ENCODE results near the gene RNASET2. TPM values are rescaled to one million over a fixed set of nuclear protein-coding genes. Genes with fewer than 3 reads are reported as not detected.

Gene RNASET2
- polyA plus RNA-seq, 6 donors from 2014 or later, result 472 to 744 (median 534) TPM

DNA sequence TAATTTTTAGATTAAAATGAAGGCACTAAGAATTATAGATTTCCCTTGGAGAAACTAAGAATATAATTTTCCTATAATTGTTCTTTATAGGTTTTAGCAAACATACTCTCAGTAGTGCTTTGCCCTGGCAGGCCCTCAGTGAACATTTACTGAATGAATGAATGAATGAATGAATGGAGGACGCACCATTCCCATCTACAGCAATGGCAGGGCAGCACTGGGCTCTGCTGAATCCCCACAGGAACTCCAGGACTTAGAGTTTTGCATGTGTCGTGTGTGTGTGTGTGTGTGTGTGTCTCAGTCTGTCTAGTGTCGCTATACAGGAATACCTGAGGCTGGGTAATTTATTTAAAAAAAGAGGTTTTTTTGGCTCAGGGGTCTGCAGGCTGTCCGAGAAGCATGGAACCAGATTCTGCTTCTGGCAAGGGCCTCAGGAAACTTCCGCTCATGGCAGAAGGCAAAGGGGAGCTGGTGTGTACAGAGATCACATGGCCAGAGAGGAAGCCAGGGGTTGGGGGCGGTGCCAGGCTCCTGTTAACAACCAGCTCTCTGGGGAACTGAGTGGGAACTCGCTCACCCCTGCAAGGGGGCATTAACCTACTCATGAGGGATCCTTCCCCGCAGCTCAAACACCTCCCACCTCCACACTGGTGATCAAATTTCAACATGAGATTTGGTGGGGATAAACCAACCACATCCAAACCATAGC lies 20.1 kb downstream of the RNASET2 start:
- ATAC-seq (ENCODE audit: low read depth in 2 of 2) (peak; percentile 87 to 93), DNase-seq (peak; percentile 32)
- no peaks in the 10 kb centered on the region for H3K27me3 Mint-ChIP-seq
- H3K27ac Mint-ChIP-seq, result peak overlapping the region; percentile 57 to 90 (median 78)
- no peaks in the 10 kb centered on the region for H3K9me3 Mint-ChIP-seq
- peaks cover 16 to 39% (median 29%) of the 10 kb centered on the region in 3 donors for H3K4me1 Mint-ChIP-seq
- peak overlapping the region in 4 of 8 donors; percentile 45 to 72 (median 48) for H3K4me3 Mint-ChIP-seq
- peaks cover 14 to 18% of the 10 kb centered on the region in 2 donors for H3K36me3 Mint-ChIP-seq

DNA sequence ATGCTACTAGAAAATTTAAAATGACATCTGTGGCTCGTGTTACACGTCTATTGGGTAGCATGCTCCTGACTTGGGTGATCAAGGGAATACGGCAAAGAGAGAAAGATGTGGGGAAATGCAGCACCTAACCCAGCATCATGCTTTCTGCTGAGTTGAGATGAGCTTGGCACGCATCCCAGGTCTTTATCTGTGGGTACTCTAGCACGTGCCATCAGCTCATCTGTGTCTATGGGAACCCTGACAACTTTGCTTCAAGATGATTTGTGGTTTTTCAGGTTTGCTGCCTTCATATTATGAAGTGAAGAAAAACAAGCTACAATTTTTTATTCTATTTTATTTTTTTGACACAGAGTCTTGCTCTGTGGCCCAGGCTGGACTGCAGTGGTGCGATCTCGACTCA lies 21.0 kb downstream of the RNASET2 start:
- H3K27me3 Mint-ChIP-seq, result no peaks in the 10 kb centered on the region
- ATAC-seq (ENCODE audit: low read depth in 2 of 2) (no peak), DNase-seq (no peak)
- peak overlapping the region in 1 of 8 donors; percentile 29 for H3K4me3 Mint-ChIP-seq
- H3K4me1 Mint-ChIP-seq, result peaks cover 20 to 48% (median 37%) of the 10 kb centered on the region in 3 donors
- H3K36me3 Mint-ChIP-seq, result peaks cover 15 to 18% of the 10 kb centered on the region in 2 donors
- H3K9me3 Mint-ChIP-seq, result no peaks in the 10 kb centered on the region
- peak overlapping the region in 2 of 6 donors; percentile 67 to 82 for H3K27ac Mint-ChIP-seq

DNA sequence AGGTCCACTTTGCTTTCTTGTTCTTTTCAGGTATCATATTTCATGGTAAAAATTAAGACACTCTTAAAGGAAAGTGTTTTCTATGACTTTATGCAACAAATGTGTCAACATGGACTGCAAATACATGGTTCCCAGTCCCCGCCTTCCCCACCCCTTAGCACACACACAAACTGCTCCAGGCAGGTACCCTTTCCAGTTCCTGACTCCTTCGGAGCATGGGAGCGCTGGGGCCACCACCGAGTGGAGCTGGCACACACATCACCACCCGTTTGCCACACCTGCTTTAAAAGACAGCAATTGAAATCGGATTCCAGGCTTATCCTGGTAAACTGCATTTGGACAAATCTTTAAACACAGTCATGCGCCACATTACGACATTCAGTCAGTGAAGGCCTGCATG lies 22.2 kb downstream of the RNASET2 start:
- no peak overlapping the region for H3K4me3 Mint-ChIP-seq
- ATAC-seq (ENCODE audit: low read depth in 2 of 2), result no peak
- DNase-seq, result no peak
- peaks cover 31 to 60% (median 49%) of the 10 kb centered on the region in 3 donors for H3K4me1 Mint-ChIP-seq
- peak overlapping the region in 2 of 6 donors; percentile 58 to 62 for H3K27ac Mint-ChIP-seq
- no peaks in the 10 kb centered on the region for H3K9me3 Mint-ChIP-seq
- peaks cover 15 to 25% of the 10 kb centered on the region in 2 donors for H3K36me3 Mint-ChIP-seq
- H3K27me3 Mint-ChIP-seq, result no peaks in the 10 kb centered on the region

GRCh38 chr6:166933396-166933795 lies 23.0 kb downstream of the RNASET2 start:
- peaks cover 17 to 23% of the 10 kb centered on the region in 2 donors for H3K36me3 Mint-ChIP-seq
- H3K9me3 Mint-ChIP-seq, result no peaks in the 10 kb centered on the region
- no peak overlapping the region for H3K4me3 Mint-ChIP-seq
- no peaks in the 10 kb centered on the region for H3K27me3 Mint-ChIP-seq
- DNase-seq, result no peak
- peaks cover 35 to 67% (median 57%) of the 10 kb centered on the region in 3 donors for H3K4me1 Mint-ChIP-seq
- no peak for ATAC-seq (ENCODE audit: low read depth in 2 of 2)
- peak overlapping the region in 3 of 6 donors; percentile 20 to 63 (median 57) for H3K27ac Mint-ChIP-seq

GRCh38 chr6:166932616-166933015 lies 23.7 kb downstream of the RNASET2 start:
- Mint-ChIP-seq H3K27ac (peak overlapping the region in 3 of 6 donors; percentile 20 to 83 (median 76)), H3K4me3 (no peak overlapping the region), H3K27me3 (no peaks in the 10 kb centered on the region), H3K9me3 (no peaks in the 10 kb centered on the region), H3K36me3 (peaks cover 17 to 25% of the 10 kb centered on the region in 2 donors), H3K4me1 (peaks cover 40 to 71% (median 58%) of the 10 kb centered on the region in 3 donors)
- no peak for DNase-seq
- ATAC-seq (ENCODE audit: low read depth in 2 of 2), result no peak

DNA sequence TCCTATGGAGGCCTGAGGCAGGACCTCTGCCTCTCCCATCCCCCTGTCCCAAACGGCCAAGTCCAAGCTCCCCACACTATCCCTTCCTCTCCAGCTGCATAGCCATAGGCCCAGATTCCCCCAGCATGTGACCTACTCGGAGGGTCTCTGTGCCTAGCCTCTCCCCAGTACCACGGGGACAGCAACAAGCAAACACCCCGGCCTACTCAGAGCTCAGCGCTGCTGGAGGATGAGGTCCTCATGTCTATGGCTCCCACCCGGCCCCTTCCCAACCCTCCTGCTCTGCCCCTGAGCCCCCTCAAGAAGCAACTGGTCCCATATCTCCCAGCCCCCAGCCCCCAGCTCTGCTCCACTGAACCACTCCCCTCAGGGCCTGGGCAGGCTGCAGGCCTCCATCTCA lies 24.2 kb downstream of the RNASET2 start:
- Mint-ChIP-seq H3K36me3 (peaks cover 19 to 30% of the 10 kb centered on the region in 2 donors), H3K27me3 (no peaks in the 10 kb centered on the region), H3K4me1 (peaks cover 44 to 71% (median 57%) of the 10 kb centered on the region in 3 donors), H3K9me3 (no peaks in the 10 kb centered on the region), H3K4me3 (peak overlapping the region in 3 of 8 donors; percentile 7 to 37 (median 35)), H3K27ac (peak overlapping the region; percentile 39 to 91 (median 80))
- ATAC-seq (ENCODE audit: low read depth in 2 of 2) (no peak), DNase-seq (no peak)

DNA sequence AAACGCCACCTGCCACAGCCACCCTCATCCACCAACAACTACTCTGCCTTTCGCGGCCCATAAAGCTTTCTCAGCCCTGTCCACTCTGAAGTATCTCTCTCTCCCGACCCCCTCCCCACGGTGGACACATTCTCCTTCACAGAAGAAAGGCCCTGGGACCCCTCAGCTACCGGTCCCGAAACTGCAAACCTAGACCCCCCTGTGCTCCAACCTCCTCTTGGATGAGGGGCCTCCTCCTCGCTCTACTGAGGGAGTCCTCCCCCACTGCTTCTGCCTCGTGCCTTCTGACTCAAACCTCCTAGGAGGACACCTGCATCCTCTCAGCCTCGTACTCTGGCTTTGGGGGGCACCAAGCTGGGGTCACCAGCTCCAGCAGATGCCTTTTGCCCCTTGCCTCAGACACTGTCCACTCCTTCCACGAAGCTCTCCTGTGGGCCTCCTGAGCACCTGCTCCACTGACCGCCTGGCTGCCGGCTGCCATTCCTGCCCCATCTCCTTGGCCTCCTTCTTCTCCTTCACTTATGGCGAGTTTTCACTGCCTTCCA lies 24.9 kb downstream of the RNASET2 start:
- no peak for ATAC-seq (ENCODE audit: low read depth in 2 of 2)
- no peaks in the 10 kb centered on the region for H3K9me3 Mint-ChIP-seq
- peaks cover 21 to 33% of the 10 kb centered on the region in 2 donors for H3K36me3 Mint-ChIP-seq
- H3K27ac Mint-ChIP-seq, result peak overlapping the region in 5 of 6 donors; percentile 63 to 92 (median 83)
- H3K27me3 Mint-ChIP-seq, result no peaks in the 10 kb centered on the region
- peaks cover 45 to 70% (median 50%) of the 10 kb centered on the region in 3 donors for H3K4me1 Mint-ChIP-seq
- H3K4me3 Mint-ChIP-seq, result peak overlapping the region in 1 of 8 donors; percentile 7
- no peak for DNase-seq

DNA sequence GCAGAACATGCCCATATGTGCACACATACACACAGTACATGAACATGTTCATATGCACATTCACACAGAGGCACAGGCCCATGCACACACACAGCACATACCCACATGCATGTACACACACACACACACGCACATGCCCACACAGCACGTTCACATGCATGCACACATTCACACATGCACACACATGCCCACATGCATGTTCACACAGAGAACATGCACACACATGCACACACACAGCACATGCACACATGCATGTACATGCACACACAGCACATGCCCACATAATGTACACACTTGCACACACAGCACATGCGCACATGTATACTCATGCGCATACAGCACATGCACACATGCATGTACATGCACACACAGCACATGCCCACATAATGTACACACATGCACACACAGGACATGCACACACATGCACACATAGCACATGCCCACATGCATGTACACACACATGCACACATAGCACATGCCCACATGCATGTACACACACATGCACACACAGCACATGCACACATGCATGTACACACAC lies 25.9 kb downstream of the RNASET2 start:
- no peak for ATAC-seq (ENCODE audit: low read depth in 2 of 2)

DNA sequence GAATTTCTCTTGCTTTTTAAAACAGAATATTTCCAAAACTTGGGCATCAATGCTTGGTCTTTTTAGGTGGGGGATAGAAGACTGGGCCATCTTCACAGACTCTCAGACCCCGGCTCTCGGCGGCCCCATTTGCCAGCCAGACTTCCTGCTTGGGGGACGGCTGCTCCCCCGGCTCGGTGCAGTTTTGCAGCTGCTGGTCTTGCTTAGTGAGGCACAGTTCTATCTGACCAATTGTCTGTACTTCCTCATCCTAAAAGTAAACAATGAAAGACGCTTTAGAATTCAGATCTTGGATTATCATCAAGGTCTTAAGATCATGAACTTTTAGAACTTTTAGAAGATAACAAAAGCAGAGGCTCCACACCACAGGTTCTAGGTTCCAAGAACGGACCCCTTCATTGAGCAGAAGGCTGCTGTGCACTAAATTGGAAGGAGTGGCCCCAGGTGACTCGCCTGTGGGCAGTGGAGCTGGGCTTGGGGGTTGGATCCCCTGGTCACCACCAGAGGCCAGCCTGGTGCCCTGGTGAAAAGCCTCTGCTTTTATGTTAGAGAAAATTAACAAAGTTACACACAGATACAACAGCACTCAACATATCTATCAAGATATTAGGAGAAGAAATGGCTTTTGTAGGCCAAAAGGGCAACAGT lies 26.7 kb downstream of the RNASET2 start:
- H3K4me3 Mint-ChIP-seq, result peak overlapping the region in 7 of 8 donors; percentile 62 to 84 (median 71)
- peaks cover 21 to 33% of the 10 kb centered on the region in 2 donors for H3K36me3 Mint-ChIP-seq
- peak overlapping the region; percentile 54 to 96 (median 90) for H3K27ac Mint-ChIP-seq
- peak; percentile 77 to 80 for ATAC-seq (ENCODE audit: low read depth in 2 of 2)
- H3K9me3 Mint-ChIP-seq, result no peaks in the 10 kb centered on the region
- H3K4me1 Mint-ChIP-seq, result peaks cover 51 to 62% (median 58%) of the 10 kb centered on the region in 3 donors
- DNase-seq, result peak; percentile 36
- no peaks in the 10 kb centered on the region for H3K27me3 Mint-ChIP-seq

More for the DNA sequence above, 25.9 kb downstream of the RNASET2 start:
- peaks cover 44 to 64% (median 50%) of the 10 kb centered on the region in 3 donors for H3K4me1 Mint-ChIP-seq
- H3K27me3 Mint-ChIP-seq, result no peaks in the 10 kb centered on the region
- H3K36me3 Mint-ChIP-seq, result peaks cover 21 to 33% of the 10 kb centered on the region in 2 donors
- H3K27ac Mint-ChIP-seq, result peak overlapping the region in 1 of 6 donors; percentile 70
- peak overlapping the region in 3 of 8 donors; percentile 62 to 84 (median 71) for H3K4me3 Mint-ChIP-seq
- DNase-seq, result no peak
- H3K9me3 Mint-ChIP-seq, result no peaks in the 10 kb centered on the region

DNA sequence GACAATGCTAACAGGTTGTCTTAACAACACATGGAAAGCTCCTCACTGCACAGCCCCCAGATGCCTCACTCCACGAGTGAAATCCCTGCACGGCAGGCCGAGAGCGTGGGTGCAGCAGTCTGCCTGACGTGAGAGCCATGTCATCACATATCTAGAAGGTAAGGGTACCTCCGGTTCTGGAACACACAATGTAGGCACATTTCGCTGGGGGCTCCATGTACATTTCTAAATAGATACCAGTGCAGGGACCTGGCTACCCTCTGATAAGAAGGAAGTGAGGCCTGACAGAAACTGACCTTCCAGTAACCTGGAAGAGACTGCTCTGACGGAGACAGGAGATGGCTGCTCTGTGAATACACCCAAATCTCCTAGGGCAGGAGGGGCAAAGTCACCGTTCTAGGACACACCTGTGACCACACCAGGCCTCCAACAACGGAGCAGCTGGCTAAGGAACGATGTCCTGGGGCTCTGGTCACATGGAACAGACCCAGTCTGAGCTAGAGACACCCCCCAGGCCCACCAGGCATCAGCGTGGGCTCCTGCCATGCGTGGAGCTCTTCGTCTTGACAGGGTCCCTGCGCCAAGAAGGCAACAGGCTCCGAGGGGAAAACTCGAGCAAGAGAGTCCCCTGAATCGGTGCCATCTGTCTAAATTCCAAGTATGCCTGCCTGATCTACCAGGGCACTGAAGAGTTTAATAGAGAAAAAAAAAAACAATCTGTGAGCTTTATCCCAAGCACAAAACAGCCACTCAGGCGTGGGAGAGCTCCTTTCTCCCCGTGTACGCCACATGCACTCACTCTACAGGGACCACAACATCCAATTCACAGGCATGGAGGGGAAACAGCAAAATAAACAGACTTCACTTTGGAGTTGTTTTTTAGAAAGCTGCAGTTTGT lies 27.5 kb downstream of the RNASET2 start:
- H3K9me3 Mint-ChIP-seq, result no peaks in the 10 kb centered on the region
- peak overlapping the region in 7 of 8 donors; percentile 62 to 84 (median 71) for H3K4me3 Mint-ChIP-seq
- ATAC-seq (ENCODE audit: low read depth in 2 of 2), result no peak
- H3K27ac Mint-ChIP-seq, result peak overlapping the region in 5 of 6 donors; percentile 82 to 96 (median 93)
- peaks cover 54 to 63% (median 62%) of the 10 kb centered on the region in 3 donors for H3K4me1 Mint-ChIP-seq
- DNase-seq, result no peak
- peaks cover 21 to 33% of the 10 kb centered on the region in 2 donors for H3K36me3 Mint-ChIP-seq
- no peaks in the 10 kb centered on the region for H3K27me3 Mint-ChIP-seq

- DNase-seq, result no peak
- Mint-ChIP-seq H3K27ac (peak overlapping the region in 5 of 6 donors; percentile 71 to 96 (median 88)), H3K4me1 (peaks cover 54 to 63% (median 62%) of the 10 kb centered on the region in 3 donors), H3K36me3 (peaks cover 21 to 33% of the 10 kb centered on the region in 2 donors), H3K27me3 (no peaks in the 10 kb centered on the region), H3K9me3 (no peaks in the 10 kb centered on the region), H3K4me3 (peak overlapping the region in 1 of 8 donors; percentile 62)
- ATAC-seq (ENCODE audit: low read depth in 2 of 2), result no peak
Measured at GRCh38 chr6:166927935-166928643, 28.3 kb downstream of the RNASET2 start.

All from naive B cell (primary cell).